ENCODE measurements around the gene GABRB2. TPM values are rescaled to one million over a fixed set of nuclear protein-coding genes. Genes with fewer than 3 reads are reported as not detected.

GABRB2 gene
- total RNA-seq, 1 experiment from 2014 or later, result not detected

DNA sequence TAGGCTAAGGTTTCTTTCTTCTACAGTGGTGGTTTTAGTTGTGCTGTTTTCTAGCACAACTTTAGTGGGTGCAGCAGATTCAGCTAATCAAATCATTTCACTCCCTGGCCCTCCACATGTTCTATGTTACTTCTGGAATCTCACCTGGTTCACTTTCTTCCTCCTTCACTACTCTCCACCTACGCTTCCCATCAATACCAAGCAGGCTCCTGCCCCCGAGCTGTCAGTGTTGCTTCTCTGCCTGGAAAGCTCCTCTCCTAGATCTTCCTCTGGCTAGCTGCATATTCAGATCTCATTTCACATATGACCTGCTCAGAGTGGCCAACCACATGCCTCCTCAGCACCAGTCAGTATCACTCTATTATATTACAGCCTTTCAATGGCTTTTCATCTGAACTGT is 19.6 kb upstream of the GABRB2 start:
- CTCF ChIA-PET, result no interaction called here
- no TSS peak for BruUV-seq (replicated peaks)
- no peak for ATAC-seq

More for the DNA sequence above, 19.6 kb upstream of the GABRB2 start:
- H3K9me3 ChIP-seq (ENCODE audit: control insufficient read depth in 1 of 2, insufficient read depth in 1 of 2, low read depth in 1 of 2, low read length in 2 of 2), result peaks cover 0 to 7% of the 10 kb centered on the region in 2 experiments; a peak in 2 of 4 replicates
- H3K27me3 ChIP-seq (ENCODE audit: insufficient read depth, low read length), result no peaks in the 10 kb centered on the region
- no peak overlapping the region for H2AFZ ChIP-seq (ENCODE audit: low read depth, low read length, poor library complexity, severe bottlenecking)
- TF ChIP-seq SRF (IDR thresholded peaks at IDR 0.05; ENCODE audit: low read depth) (no peak), EGR1 (IDR thresholded peaks at IDR 0.05; ENCODE audit: low read depth) (no peak), ZNF274 (IDR thresholded peaks at IDR 0.05; ENCODE audit: low read depth, low read length) (no peak), FOSL1 (IDR thresholded peaks at IDR 0.05; ENCODE audit: low read depth) (no peak), JUND (IDR thresholded peaks at IDR 0.05) (no peak), ELF1 (IDR thresholded peaks at IDR 0.05; ENCODE audit: borderline replicate concordance, low read depth) (no peak), EZH2 (IDR thresholded peaks at IDR 0.05) (no peak), SP1 (IDR thresholded peaks at IDR 0.05; ENCODE audit: low read depth) (no peak), CEBPB (IDR thresholded peaks at IDR 0.05; ENCODE audit: low read depth) (no peak), POLR2AphosphoS5 (IDR thresholded peaks at IDR 0.05; ENCODE audit: low read depth, low read length) (no peak), POLR2A (IDR thresholded peaks at IDR 0.05; ENCODE audit: borderline replicate concordance, extremely low read depth, insufficient read depth, insufficient read length) (no peak), SIN3A (IDR thresholded peaks at IDR 0.05; ENCODE audit: low read depth) (no peak)
- TF ChIP-seq, protein P1, sequence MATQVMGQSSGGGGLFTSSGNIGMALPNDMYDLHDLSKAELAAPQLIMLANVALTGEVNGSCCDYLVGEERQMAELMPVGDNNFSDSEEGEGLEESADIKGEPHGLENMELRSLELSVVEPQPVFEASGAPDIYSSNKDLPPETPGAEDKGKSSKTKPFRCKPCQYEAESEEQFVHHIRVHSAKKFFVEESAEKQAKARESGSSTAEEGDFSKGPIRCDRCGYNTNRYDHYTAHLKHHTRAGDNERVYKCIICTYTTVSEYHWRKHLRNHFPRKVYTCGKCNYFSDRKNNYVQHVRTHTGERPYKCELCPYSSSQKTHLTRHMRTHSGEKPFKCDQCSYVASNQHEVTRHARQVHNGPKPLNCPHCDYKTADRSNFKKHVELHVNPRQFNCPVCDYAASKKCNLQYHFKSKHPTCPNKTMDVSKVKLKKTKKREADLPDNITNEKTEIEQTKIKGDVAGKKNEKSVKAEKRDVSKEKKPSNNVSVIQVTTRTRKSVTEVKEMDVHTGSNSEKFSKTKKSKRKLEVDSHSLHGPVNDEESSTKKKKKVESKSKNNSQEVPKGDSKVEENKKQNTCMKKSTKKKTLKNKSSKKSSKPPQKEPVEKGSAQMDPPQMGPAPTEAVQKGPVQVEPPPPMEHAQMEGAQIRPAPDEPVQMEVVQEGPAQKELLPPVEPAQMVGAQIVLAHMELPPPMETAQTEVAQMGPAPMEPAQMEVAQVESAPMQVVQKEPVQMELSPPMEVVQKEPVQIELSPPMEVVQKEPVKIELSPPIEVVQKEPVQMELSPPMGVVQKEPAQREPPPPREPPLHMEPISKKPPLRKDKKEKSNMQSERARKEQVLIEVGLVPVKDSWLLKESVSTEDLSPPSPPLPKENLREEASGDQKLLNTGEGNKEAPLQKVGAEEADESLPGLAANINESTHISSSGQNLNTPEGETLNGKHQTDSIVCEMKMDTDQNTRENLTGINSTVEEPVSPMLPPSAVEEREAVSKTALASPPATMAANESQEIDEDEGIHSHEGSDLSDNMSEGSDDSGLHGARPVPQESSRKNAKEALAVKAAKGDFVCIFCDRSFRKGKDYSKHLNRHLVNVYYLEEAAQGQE (IDR thresholded peaks at IDR 0.05; ENCODE audit: low read depth), result no peak
- TF ChIP-seq, protein P2, sequence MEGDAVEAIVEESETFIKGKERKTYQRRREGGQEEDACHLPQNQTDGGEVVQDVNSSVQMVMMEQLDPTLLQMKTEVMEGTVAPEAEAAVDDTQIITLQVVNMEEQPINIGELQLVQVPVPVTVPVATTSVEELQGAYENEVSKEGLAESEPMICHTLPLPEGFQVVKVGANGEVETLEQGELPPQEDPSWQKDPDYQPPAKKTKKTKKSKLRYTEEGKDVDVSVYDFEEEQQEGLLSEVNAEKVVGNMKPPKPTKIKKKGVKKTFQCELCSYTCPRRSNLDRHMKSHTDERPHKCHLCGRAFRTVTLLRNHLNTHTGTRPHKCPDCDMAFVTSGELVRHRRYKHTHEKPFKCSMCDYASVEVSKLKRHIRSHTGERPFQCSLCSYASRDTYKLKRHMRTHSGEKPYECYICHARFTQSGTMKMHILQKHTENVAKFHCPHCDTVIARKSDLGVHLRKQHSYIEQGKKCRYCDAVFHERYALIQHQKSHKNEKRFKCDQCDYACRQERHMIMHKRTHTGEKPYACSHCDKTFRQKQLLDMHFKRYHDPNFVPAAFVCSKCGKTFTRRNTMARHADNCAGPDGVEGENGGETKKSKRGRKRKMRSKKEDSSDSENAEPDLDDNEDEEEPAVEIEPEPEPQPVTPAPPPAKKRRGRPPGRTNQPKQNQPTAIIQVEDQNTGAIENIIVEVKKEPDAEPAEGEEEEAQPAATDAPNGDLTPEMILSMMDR (IDR thresholded peaks at IDR 0.05 in 2 of 3, conservative IDR thresholded peaks at IDR 0.05 in 1 of 3; ENCODE audit: borderline replicate concordance in 1 of 3, insufficient read depth in 1 of 3, low read depth in 2 of 3, low read length in 2 of 3), result no peak
- no peak overlapping the region for H3K27ac ChIP-seq (ENCODE audit: low read depth, low read length)
- ChIA-PET RAD21 (ENCODE audit: low non-redundant PET in 1 of 2, low total read pairs in 2 of 2, uncharacterized antibody in 2 of 2, unreplicated experiment in 2 of 2) (no interaction called here), POLR2A (no interaction called here)
- no peak overlapping the region for H3K4me2 ChIP-seq (ENCODE audit: low read length)
- H3K36me3 ChIP-seq (ENCODE audit: control insufficient read depth in 1 of 2, insufficient read depth in 2 of 2, low read length in 2 of 2), result no peaks in the 10 kb centered on the region
- H3K9me2 ChIP-seq (ENCODE audit: insufficient read depth), result no peaks in the 10 kb centered on the region
- no peak overlapping the region for H3K9ac ChIP-seq (ENCODE audit: low read length)
- intact Hi-C loops (cut with micrococcal nuclease), result no loop called here
- no peaks in the 10 kb centered on the region for H4K20me1 ChIP-seq (ENCODE audit: insufficient read depth)
- DNase-seq (ENCODE audit: low read depth, low spot score), result no peak
- H3K79me2 ChIP-seq (ENCODE audit: insufficient read depth, low read length), result no peaks in the 10 kb centered on the region
- no peaks in the 10 kb centered on the region for H3K4me1 ChIP-seq (ENCODE audit: control insufficient read depth in 1 of 2, insufficient read depth in 2 of 2, low read length in 2 of 2)
- H3K4me3 ChIP-seq (replicated peaks in 1 of 2; ENCODE audit: low read depth in 1 of 2, low read length in 2 of 2), result no peak overlapping the region
